ENCODE measurements around the gene ALAD. TPM values are rescaled to one million over a fixed set of nuclear protein-coding genes. Genes with fewer than 3 reads are reported as not detected.
"Not testable (repeated sequence)": the region's sequence is repeated elsewhere in the genome, so short reads cannot be mapped to it uniquely, and the experiment has no call there.

ALAD gene
- total and polyA plus RNA-seq, 4 donors = 40.2 to 258 (median 74.2) TPM

DNA sequence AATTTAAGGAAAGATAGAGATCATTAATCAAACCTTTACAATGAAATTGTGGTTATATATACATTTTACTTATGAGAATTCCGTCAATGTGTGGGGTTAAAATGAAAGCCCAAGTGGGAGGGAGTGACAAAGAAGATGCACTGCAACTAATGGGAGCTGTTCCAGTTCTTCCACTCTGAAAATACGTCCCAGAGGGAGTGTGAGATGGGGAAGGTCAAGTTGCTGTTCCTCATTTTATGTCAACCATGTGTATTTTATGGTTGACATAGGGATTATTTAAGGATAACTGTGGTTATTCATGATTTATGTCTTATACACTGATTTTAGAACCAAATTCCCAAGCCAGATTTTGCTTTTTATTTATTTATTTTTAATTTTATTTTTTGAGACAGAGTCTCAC, 48.3 kb upstream of the ALAD start:
- no peaks in the 10 kb centered on the region for H3K36me3 ChIP-seq (ENCODE audit: control insufficient read depth in 4 of 4, insufficient read depth in 3 of 4, low read depth in 1 of 4, low read length in 3 of 4)
- no peak overlapping the region for H3K9ac ChIP-seq (ENCODE audit: low read depth in 1 of 2, low read length in 2 of 2)
- no peaks in the 10 kb centered on the region for H3K27me3 ChIP-seq (ENCODE audit: control insufficient read depth in 4 of 4, insufficient read depth in 4 of 4, low read length in 3 of 4)
- no peak for DNase-seq (ENCODE audit: low spot score)
- H3K4me3 ChIP-seq (ENCODE audit: low read depth in 1 of 3, low read length in 3 of 3) = no peak overlapping the region
- peaks cover 3 to 10% (median 9%) of the 10 kb centered on the region in 4 donors for H3K4me1 ChIP-seq (ENCODE audit: control insufficient read depth in 4 of 4, insufficient read depth in 4 of 4, low read length in 3 of 4)
- TF ChIP-seq FOXA1 (IDR thresholded peaks at IDR 0.05) (no peak), HNF4G (IDR thresholded peaks at IDR 0.05) (no peak)
- TF ChIP-seq, protein P1, sequence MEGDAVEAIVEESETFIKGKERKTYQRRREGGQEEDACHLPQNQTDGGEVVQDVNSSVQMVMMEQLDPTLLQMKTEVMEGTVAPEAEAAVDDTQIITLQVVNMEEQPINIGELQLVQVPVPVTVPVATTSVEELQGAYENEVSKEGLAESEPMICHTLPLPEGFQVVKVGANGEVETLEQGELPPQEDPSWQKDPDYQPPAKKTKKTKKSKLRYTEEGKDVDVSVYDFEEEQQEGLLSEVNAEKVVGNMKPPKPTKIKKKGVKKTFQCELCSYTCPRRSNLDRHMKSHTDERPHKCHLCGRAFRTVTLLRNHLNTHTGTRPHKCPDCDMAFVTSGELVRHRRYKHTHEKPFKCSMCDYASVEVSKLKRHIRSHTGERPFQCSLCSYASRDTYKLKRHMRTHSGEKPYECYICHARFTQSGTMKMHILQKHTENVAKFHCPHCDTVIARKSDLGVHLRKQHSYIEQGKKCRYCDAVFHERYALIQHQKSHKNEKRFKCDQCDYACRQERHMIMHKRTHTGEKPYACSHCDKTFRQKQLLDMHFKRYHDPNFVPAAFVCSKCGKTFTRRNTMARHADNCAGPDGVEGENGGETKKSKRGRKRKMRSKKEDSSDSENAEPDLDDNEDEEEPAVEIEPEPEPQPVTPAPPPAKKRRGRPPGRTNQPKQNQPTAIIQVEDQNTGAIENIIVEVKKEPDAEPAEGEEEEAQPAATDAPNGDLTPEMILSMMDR (IDR thresholded peaks at IDR 0.05; ENCODE audit: low read depth, low read length, missing input control) = no peak
- no peaks in the 10 kb centered on the region for H3K9me3 ChIP-seq (ENCODE audit: control insufficient read depth in 4 of 4, low read length in 3 of 4)
- no peak overlapping the region for H3K27ac ChIP-seq (ENCODE audit: low read depth in 1 of 2, low read length in 2 of 2)
- WGBS = 75% methylated on average over 2 of the region's 2 CpGs

DNA sequence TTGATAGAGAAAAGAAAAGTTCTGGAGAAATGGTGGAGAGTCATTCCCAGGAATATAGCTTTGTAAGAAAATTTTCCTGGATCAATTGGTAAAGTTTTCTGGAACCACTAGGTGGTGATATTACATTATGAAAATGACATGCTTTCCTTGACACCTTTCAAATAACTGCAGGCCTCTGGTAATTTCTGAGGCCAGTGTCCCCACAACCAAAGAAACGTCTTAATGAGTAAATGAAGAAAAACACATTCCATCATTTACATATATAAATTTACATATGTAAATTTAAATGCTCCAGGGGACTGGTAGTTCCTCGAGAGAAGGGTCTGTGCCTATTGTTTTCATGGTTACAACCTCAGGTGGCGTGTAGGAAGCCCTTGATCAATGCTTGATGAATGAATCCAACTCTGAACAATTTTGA, 45.2 kb upstream of the ALAD start:
- H3K9me3 ChIP-seq (ENCODE audit: control insufficient read depth in 4 of 4, low read length in 3 of 4) = no peaks in the 10 kb centered on the region
- TF ChIP-seq, protein P1 (IDR thresholded peaks at IDR 0.05; ENCODE audit: low read depth, low read length, missing input control) = peak; percentile 70
- TF ChIP-seq HNF4A (conservative IDR thresholded peaks at IDR 0.05) = no peak
- TF ChIP-seq TAF1 (conservative IDR thresholded peaks at IDR 0.05) = no peak
- TF ChIP-seq RAD21 (IDR thresholded peaks at IDR 0.05) = peak; percentile 91 to 94
- no peaks in the 10 kb centered on the region for H3K27me3 ChIP-seq (ENCODE audit: control insufficient read depth in 4 of 4, insufficient read depth in 4 of 4, low read length in 3 of 4)
- H3K4me1 ChIP-seq (ENCODE audit: control insufficient read depth in 4 of 4, insufficient read depth in 4 of 4, low read length in 3 of 4) = peaks cover 3 to 10% (median 9%) of the 10 kb centered on the region in 4 donors
- no peak for DNase-seq (ENCODE audit: low spot score)
- WGBS = 61% methylated on average over 3 of the region's 3 CpGs
- H3K36me3 ChIP-seq (ENCODE audit: control insufficient read depth in 4 of 4, insufficient read depth in 3 of 4, low read depth in 1 of 4, low read length in 3 of 4) = no peaks in the 10 kb centered on the region
- no peak overlapping the region for H3K4me3 ChIP-seq (ENCODE audit: low read depth in 1 of 3, low read length in 3 of 3)
- no peak overlapping the region for H3K9ac ChIP-seq (ENCODE audit: low read depth in 1 of 2, low read length in 2 of 2)
- H3K27ac ChIP-seq (ENCODE audit: low read depth in 1 of 2, low read length in 2 of 2) = no peak overlapping the region

DNA sequence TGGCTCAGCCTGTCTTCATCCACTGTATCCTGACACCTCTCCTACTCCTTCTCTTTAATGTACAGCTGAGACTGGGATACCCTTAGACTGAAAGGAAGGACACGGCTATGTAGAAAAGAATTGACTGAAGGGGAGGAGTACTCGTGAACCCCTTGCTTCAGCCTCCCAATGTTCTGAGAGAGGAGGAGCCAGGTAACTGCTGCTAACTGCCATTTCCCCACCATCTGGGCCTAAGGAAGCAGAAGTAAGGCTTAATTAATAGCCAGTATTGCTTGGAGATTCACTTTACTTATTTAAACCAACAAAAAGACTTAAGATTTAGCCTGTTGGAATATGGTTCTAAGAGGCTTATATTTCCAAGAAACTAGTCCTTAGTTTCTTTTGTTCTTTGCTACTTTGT, 43.7 kb upstream of the ALAD start:
- Histone ChIP-seq H3K27me3 (ENCODE audit: control insufficient read depth in 4 of 4, insufficient read depth in 4 of 4, low read length in 3 of 4) (no peaks in the 10 kb centered on the region), H3K9me3 (ENCODE audit: control insufficient read depth in 4 of 4, low read length in 3 of 4) (no peaks in the 10 kb centered on the region), H3K9ac (ENCODE audit: low read depth in 1 of 2, low read length in 2 of 2) (no peak overlapping the region), H3K36me3 (ENCODE audit: control insufficient read depth in 4 of 4, insufficient read depth in 3 of 4, low read depth in 1 of 4, low read length in 3 of 4) (no peaks in the 10 kb centered on the region), H3K4me3 (ENCODE audit: low read depth in 1 of 3, low read length in 3 of 3) (no peak overlapping the region), H3K27ac (ENCODE audit: low read depth in 1 of 2, low read length in 2 of 2) (no peak overlapping the region), H3K4me1 (ENCODE audit: control insufficient read depth in 4 of 4, insufficient read depth in 4 of 4, low read length in 3 of 4) (peaks cover 3 to 10% (median 9%) of the 10 kb centered on the region in 4 donors)
- TF ChIP-seq TAF1 (conservative IDR thresholded peaks at IDR 0.05) (no peak), NR2F2 (IDR thresholded peaks at IDR 0.05) (no peak), JUND (IDR thresholded peaks at IDR 0.05) (no peak), HNF4G (IDR thresholded peaks at IDR 0.05) (no peak), SP1 (IDR thresholded peaks at IDR 0.05) (no peak), RAD21 (IDR thresholded peaks at IDR 0.05) (no peak)
- TF ChIP-seq, protein P2, sequence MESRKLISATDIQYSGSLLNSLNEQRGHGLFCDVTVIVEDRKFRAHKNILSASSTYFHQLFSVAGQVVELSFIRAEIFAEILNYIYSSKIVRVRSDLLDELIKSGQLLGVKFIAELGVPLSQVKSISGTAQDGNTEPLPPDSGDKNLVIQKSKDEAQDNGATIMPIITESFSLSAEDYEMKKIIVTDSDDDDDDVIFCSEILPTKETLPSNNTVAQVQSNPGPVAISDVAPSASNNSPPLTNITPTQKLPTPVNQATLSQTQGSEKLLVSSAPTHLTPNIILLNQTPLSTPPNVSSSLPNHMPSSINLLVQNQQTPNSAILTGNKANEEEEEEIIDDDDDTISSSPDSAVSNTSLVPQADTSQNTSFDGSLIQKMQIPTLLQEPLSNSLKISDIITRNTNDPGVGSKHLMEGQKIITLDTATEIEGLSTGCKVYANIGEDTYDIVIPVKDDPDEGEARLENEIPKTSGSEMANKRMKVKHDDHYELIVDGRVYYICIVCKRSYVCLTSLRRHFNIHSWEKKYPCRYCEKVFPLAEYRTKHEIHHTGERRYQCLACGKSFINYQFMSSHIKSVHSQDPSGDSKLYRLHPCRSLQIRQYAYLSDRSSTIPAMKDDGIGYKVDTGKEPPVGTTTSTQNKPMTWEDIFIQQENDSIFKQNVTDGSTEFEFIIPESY (IDR thresholded peaks at IDR 0.05) = no peak
- TF ChIP-seq, protein P3, sequence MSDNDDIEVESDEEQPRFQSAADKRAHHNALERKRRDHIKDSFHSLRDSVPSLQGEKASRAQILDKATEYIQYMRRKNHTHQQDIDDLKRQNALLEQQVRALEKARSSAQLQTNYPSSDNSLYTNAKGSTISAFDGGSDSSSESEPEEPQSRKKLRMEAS (IDR thresholded peaks at IDR 0.05) = no peak
- no peak for DNase-seq (ENCODE audit: low spot score)
- 89% methylated on average over 2 of the region's 2 CpGs for WGBS

DNA sequence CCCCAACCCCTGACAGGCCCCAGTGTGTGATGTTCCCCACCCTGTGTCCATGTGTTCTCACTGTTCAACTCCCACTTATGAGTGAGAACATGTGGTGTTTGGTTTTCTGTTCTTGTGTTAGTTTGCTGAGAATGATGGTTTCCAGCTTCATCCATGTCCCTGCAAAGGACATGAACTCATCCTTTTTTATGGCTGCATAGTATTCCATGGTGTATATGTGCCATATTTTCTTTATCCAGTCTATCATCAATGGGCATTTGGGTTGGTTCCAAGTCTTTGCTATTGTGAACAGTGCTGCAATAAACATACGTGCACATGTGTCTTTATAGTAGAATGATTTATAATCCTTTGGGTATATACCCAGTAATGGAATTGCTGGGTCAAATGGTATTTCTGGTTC, 36.6 kb upstream of the ALAD start:
- not testable (repeated sequence) for H3K4me3 ChIP-seq (ENCODE audit: low read depth in 1 of 3, low read length in 3 of 3); H3K4me1 ChIP-seq (ENCODE audit: control insufficient read depth in 4 of 4, insufficient read depth in 4 of 4, low read length in 3 of 4); H3K36me3 ChIP-seq (ENCODE audit: control insufficient read depth in 4 of 4, insufficient read depth in 3 of 4, low read depth in 1 of 4, low read length in 3 of 4); H3K27me3 ChIP-seq (ENCODE audit: control insufficient read depth in 4 of 4, insufficient read depth in 4 of 4, low read length in 3 of 4); DNase-seq (ENCODE audit: low spot score); H3K27ac ChIP-seq (ENCODE audit: low read depth in 1 of 2, low read length in 2 of 2); H3K9ac ChIP-seq (ENCODE audit: low read depth in 1 of 2, low read length in 2 of 2); H3K9me3 ChIP-seq (ENCODE audit: control insufficient read depth in 4 of 4, low read length in 3 of 4)
- 94% methylated on average over 1 of the region's 1 CpG for WGBS
